Hepatic stellate cell (primary cell): ENCODE data around the gene MOCS1.
A peak's percentile ranks its signal among the peaks of the same experiment; 100 is the strongest.
"Not testable (repeated sequence)": the region's sequence is repeated elsewhere in the genome, so short reads cannot be mapped to it uniquely, and the experiment has no call there.

Experiments
- DNase-seq: peaks from one replicate; pipeline ENCODE4 v3.0.0; 2011; ENCODE audit warnings: low spot score

The MOCS1 gene

DNA sequence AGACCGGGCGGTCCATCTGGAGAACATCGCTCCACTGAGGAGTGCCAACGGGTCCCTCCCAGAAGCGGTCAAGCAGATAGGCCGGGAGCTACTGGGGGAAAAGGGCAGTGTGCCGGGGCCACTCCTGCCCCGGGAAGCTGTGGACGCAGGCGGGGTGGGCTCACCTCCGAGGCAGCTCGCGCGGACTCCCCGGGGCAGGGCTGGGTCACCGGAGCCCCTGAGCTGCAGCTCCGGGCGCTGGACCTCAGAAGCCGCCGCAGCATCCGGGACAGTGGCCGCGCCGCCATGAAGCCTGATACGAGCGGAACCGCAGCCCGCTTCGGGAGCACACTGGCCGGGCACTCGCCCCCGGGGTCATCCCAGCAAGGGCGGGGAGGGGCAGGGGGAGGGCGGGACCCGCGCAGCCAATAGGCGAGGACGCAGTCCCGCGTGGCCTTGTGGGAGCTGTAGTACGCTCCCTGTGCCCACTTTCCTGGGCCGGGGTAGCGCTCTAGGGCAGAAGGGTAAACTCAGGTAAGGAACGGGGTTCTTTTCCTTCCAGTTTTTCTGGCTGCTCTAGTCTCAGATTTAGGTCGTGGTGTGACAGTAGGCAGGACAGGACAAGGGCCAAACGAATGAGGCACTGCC lies at the start of gene MOCS1:
Gene MOCS1, minus strand, starts transcription at position 332 of the 627 bp plus-strand sequence. Its CDS starts 45 bp downstream, at position 287.
- peak; percentile 84 for DNase-seq

DNA sequence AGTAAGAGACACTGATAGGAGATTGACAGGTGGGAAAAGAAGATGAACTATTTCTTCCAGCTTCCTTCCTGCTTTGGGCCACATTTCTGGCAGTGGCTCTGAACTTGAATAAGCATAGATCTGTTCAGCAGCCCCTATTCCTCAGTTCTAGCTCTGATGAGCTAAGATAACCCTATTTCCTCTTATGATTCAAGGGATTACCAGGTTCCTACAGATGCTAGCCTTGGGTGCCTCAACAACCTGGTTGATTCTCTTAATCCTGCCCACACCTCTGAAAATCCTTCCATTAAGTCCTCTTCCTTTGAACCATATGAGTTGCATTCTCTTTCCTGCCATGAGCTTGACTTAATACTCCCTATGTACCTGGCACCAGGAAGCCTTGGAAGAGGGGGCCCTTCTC lies 49.8 kb upstream of the MOCS1 start:
- no peak for DNase-seq

DNA sequence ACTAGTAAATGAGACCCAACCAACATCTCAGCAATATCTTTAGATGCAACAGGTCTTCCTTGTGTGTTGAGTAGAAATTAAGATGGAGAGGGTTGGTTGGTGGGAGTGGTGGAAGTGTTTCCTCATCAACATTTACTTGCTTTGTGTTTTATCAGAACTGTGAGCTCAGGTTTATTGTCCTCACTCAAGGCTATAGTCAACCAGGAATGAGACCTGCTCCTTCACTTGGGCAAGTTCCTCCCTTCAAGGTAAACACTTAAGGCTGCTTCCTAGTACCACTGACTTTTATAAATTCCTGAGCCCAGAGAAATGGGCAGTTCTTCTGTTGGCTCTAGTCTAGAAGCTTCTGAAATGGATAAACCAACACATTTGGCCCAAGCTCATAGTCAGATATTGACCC lies 48.9 kb upstream of the MOCS1 start:
- no peak for DNase-seq

- DNase-seq: no peak
Observed at GRCh38 chr6:39982720-39983119, 48.5 kb upstream of the MOCS1 start.

DNA sequence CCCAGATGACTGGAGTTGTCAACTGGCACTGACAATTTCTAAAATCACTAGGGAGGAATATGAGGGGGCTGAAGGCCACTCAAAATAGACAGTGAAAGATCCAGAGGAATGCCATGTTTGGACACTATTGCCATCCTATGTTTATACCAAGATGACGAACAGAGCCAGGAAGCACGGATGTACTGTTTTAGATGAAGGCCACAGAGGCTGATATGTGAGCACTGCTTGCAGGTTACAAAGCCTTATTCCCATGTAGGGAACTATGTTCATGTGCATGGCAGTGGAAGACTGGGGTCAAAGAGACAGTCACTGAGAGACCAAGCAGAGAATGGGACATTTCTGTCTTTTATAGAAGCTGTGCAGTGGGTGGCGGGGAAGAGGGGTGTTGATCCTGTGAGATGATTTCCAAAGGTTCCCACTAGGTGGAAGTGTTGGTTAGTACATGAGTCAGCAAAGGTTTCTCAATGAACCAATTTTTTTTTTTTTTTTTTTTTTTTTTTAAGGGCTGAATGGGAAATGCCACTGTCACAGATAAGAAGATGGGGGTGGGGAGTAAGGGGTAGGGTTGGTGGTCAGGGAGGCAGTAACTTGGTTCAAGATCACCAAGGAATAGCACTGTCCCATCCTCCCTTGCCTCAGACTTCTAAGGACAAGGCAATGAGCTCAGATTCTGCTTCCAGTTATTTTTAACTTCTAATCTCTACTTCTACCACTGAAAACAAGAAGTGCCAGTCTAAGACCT lies 46.7 kb upstream of the MOCS1 start:
- peak; percentile 36 for DNase-seq

GRCh38 chr6:39979461-39980328 lies 45.4 kb upstream of the MOCS1 start:
- no peak for DNase-seq

GRCh38 chr6:39978240-39978639 lies 44.0 kb upstream of the MOCS1 start:
- no peak for DNase-seq

DNA sequence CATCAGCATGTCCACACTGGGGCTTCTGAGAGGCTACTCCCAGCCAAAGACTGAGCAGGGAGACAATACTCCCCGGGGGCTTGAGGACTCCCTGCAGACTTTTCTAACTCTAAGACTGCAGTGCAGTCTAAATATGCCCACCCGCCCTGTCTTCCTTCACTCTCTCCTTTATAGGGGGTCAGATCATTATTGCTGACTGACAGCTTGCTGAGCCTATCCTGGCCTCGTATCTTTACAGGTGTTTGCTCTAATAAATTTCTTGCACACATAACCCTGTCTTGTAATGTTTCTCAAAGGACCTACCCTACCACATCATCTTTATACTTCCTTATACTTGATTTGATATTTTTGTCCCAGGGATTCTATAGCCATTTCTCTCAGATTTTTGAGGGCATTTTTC lies 39.4 kb upstream of the MOCS1 start:
- no peak for DNase-seq

GRCh38 chr6:39972717-39973116 lies 38.5 kb upstream of the MOCS1 start:
- DNase-seq: not testable (repeated sequence)

DNA sequence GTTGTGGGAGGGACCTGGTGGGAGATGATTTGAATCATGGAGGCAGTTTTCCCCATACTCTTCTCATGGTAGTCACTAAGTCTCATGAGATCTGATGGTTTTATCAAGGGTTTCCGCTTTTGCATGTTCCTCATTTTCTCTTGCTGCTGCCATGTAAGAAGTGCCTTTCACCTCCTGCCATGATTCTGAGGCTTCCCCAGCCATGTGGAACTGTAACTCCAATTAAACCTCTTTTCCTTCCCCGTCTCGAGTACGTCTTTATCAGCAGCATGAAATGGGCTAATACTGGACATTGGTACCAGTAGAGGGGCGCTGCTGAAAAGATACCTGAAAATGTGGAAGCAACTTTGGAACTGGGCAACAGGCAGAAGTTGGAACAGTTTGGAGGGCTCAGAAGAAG lies 36.9 kb upstream of the MOCS1 start:
- DNase-seq: not testable (repeated sequence)

DNA sequence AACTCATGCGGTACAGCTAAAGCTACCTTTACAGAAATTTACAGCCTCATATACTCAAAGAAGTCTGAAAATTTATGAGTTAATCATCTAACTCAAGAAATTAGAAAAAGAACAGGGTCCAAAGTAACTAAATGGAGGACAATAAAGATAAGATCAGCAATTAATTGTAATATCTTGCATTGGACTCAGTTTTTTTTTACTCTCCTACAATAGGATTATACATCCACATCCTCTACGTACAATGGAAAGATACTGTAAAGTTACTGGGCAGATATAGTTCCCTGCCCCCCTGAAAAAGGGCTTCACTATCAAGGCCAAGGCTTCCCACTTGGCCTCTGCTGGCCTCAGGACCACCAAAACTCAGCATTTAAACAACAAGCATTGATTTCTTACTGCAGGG lies 31.5 kb upstream of the MOCS1 start:
- no peak for DNase-seq

GRCh38 chr6:39964530-39964929 lies 30.3 kb upstream of the MOCS1 start:
- DNase-seq: no peak

GRCh38 chr6:39964094-39964493 lies 29.8 kb upstream of the MOCS1 start:
- DNase-seq: no peak

DNA sequence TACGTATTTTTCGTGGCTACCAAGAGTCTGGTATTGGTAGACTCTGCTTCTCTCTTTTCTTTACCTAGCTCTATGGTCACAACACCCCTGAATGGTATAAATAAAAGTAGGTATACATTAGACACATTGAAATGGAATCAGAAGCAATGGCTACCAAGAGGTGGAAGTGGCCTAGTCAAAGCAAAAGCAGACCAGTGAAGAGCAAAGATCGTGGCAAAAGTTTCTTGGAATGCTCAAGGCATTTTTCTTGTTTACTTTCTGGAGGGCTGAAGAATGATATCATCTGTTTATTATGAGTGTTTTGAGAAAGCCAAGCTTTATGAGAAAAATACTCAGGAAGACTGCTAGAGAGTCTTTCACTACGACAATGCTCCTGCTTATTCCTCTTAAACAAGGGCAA lies 28.6 kb upstream of the MOCS1 start:
- no peak for DNase-seq

DNA sequence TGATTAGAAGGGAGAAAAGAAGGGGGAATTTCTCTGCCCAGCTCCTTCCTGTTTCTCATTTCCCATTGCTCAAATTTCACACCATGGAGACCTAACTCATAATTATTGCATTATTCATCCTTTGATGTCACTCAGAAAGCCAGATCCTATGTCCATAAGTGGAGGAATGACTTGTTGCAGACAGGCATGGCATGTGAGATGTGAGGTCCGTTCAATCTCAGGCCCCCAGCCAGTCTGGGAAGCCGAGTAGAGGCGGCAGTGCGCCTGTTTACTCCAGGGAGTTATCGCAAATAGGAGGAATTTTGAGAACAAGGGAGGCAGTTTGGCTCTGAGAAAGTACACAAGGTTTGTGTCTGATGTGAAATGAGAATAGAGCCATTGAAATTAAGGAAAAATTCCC lies 26.9 kb upstream of the MOCS1 start:
- no peak for DNase-seq

GRCh38 chr6:39958947-39959346 lies 24.7 kb upstream of the MOCS1 start:
- no peak for DNase-seq

GRCh38 chr6:39956936-39957335 lies 22.7 kb upstream of the MOCS1 start:
- DNase-seq: no peak

DNA sequence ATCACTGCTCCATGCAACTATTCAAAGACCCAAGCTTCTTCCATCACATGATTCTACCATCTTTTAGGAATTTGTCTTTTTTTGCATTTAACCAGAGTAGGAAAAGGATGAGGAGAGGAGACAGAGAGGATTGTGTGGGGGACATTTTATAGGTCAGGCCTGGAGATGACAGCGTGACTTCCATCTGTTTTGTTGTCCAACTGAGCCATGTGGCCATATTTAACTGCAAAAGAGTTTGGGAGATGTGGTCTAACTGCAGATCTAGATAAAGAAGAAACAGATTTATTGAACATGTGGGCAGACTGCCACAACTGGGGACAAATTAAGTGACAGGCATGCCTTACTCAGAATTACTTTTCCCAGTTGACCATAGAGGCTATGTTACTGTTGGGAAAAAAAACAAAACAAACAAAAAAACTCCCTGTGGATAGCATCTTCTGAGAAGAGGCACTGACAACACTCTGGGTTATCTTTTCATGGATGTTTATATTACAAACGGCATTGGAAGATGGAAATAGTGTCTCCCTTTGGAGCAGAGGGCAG lies 18.9 kb upstream of the MOCS1 start:
- no peak for DNase-seq

DNA sequence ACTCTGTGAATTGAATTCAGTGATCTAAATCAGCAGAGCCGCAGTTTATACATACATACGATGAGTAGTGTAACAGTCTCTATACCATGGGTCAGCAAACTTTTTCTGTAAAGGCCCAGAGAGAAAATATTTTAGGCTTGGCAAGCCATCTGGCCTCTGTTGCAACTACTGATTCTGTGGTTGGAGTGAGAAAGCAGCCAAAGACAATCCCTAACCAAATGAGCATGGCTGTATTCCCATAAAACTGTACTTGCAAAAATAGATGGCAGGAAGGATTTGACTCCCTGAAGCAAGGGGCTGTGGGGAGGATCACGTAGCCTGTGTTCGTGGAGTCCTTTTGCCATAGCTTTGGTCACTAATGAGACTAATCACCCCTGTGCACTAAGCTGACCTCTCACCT lies 17.9 kb upstream of the MOCS1 start:
- no peak for DNase-seq

- DNase-seq: no peak
Observed at GRCh38 chr6:39951716-39952115, 17.5 kb upstream of the MOCS1 start.

- DNase-seq: no peak
Observed at GRCh38 chr6:39951191-39951590, 16.9 kb upstream of the MOCS1 start.

GRCh38 chr6:39950125-39950720 lies 16.0 kb upstream of the MOCS1 start:
- no peak for DNase-seq
